H9 (cell line): ENCODE data around the gene RHBDD3. TPM values are rescaled to one million over a fixed set of nuclear protein-coding genes. Genes with fewer than 3 reads are reported as not detected.
"Not testable (repeated sequence)": the region's sequence is repeated elsewhere in the genome, so short reads cannot be mapped to it uniquely, and the experiment has no call there.

ENCODE experiments used
- DNase-seq: peaks from one replicate; pipeline ENCODE4 v3.0.0-alpha.2; 2017
- H2AFZ ChIP-seq: one replicate; pipeline ENCODE4 v1.6.1; 2013; ENCODE audit warnings: mild to moderate bottlenecking, low read length, control low read depth, moderate library complexity
- H2AK5ac ChIP-seq: 2 replicates; pipeline ENCODE4 v1.6.1; 2013; ENCODE audit warnings: low read length, control low read depth, mixed read lengths; ENCODE audit not compliant: insufficient read length
- H2BK120ac ChIP-seq: one replicate; pipeline ENCODE4 v1.6.1; 2013; ENCODE audit warnings: low read depth, mild to moderate bottlenecking, low read length, control low read depth, inconsistent platforms; ENCODE audit not compliant: poor library complexity, severe bottlenecking
- H2BK12ac ChIP-seq: 2 replicates; pipeline ENCODE4 v1.6.1; 2013; ENCODE audit warnings: low read length, control low read depth, mixed read lengths, low read depth; ENCODE audit not compliant: insufficient read length
- H2BK15ac ChIP-seq: 2 replicates; pipeline ENCODE4 v1.6.1; 2013; ENCODE audit warnings: low read depth, low read length, control low read depth
- H2BK20ac ChIP-seq: one replicate; pipeline ENCODE4 v1.6.1; 2013; ENCODE audit warnings: low read depth, mild to moderate bottlenecking, low read length, control low read depth, inconsistent platforms; ENCODE audit not compliant: poor library complexity, severe bottlenecking
- H2BK5ac ChIP-seq: 2 replicates; pipeline ENCODE4 v1.6.1; 2013; ENCODE audit warnings: low read length, control low read depth, mixed read lengths; ENCODE audit not compliant: insufficient read length
- H3K14ac ChIP-seq: 2 replicates; pipeline ENCODE4 v1.6.1; 2013; ENCODE audit warnings: low read length, control low read depth; ENCODE audit not compliant: insufficient read depth
- H3K18ac ChIP-seq: 2 replicates; pipeline ENCODE4 v1.6.1; 2013; ENCODE audit warnings: low read depth, mild to moderate bottlenecking, mixed read lengths, low read length, control low read depth; ENCODE audit not compliant: insufficient read length
- H3K23ac ChIP-seq: 2 replicates; pipeline ENCODE4 v1.6.1; 2013; ENCODE audit warnings: low read length, control low read depth, mixed read lengths, low read depth; ENCODE audit not compliant: insufficient read length
- H3K23me2 ChIP-seq: 2 replicates; pipeline ENCODE4 v1.6.1; 2013; ENCODE audit warnings: low read depth, mild to moderate bottlenecking, mixed read lengths, low read length, control low read depth; ENCODE audit not compliant: insufficient read length, poor library complexity, severe bottlenecking
- H3K27ac ChIP-seq: 2 replicates; pipeline ENCODE4 v1.5.1; 2013; ENCODE audit warnings: low read length, control low read depth, mixed read lengths, low read depth; ENCODE audit not compliant: insufficient read length
- H3K27me3 ChIP-seq: 2 replicates; pipeline ENCODE4 v1.6.1; 2013; ENCODE audit warnings: low read length, control low read depth, inconsistent platforms; ENCODE audit not compliant: insufficient read depth
- H3K4ac ChIP-seq: 2 replicates; pipeline ENCODE4 v1.6.1; 2013; ENCODE audit warnings: low read depth, mild to moderate bottlenecking, control low read depth, inconsistent platforms, low read length, moderate library complexity
- H3K4me1 ChIP-seq: 2 replicates; pipeline ENCODE4 v1.6.1; 2013; ENCODE audit warnings: low read length, control low read depth, inconsistent platforms; ENCODE audit not compliant: insufficient read depth
- H3K4me2 ChIP-seq: 2 replicates; pipeline ENCODE4 v1.6.1; 2013; ENCODE audit warnings: low read length, control low read depth, mixed read lengths; ENCODE audit not compliant: insufficient read length, insufficient read depth
- H3K56ac ChIP-seq: 2 replicates; pipeline ENCODE4 v1.6.1; 2013; ENCODE audit warnings: low read depth, mild to moderate bottlenecking, mixed read lengths, low read length, control low read depth; ENCODE audit not compliant: insufficient read length
- H3K79me1 ChIP-seq: 2 replicates; pipeline ENCODE4 v1.6.1; 2013; ENCODE audit warnings: low read depth, mild to moderate bottlenecking, moderate library complexity, low read length, control low read depth, inconsistent platforms; ENCODE audit not compliant: insufficient read depth, poor library complexity, severe bottlenecking
- H3K79me2 ChIP-seq: 2 replicates; pipeline ENCODE4 v1.6.1; 2013; ENCODE audit warnings: low read length, control low read depth, inconsistent platforms; ENCODE audit not compliant: insufficient read depth
- H3K9ac ChIP-seq: 2 replicates; pipeline ENCODE4 v1.6.1; 2013; ENCODE audit warnings: low read length, control low read depth, mixed read lengths; ENCODE audit not compliant: insufficient read length; ENCODE audit errors: extremely low read depth
- H3K9me3 ChIP-seq: one replicate; pipeline ENCODE4 v1.6.1; 2013; ENCODE audit warnings: low read depth, low read length, inconsistent platforms; ENCODE audit not compliant: control insufficient read depth
- H3T11ph ChIP-seq: one replicate; pipeline ENCODE4 v1.6.1; 2013; ENCODE audit warnings: mild to moderate bottlenecking, low read length, control low read depth, inconsistent platforms
- H4K20me1 ChIP-seq: one replicate; pipeline ENCODE4 v1.6.1; 2013; ENCODE audit not compliant: control insufficient read depth, insufficient read length, insufficient read depth
- H4K5ac ChIP-seq: 2 replicates; pipeline ENCODE4 v1.6.1; 2013; ENCODE audit warnings: low read depth, mild to moderate bottlenecking, mixed read lengths, low read length, control low read depth; ENCODE audit not compliant: insufficient read length
- H4K8ac ChIP-seq: replicated peaks from 2 replicates; pipeline ENCODE4 v1.6.1; 2013; ENCODE audit warnings: low read length, control low read depth, mixed read lengths, low read depth; ENCODE audit not compliant: insufficient read length
- H4K91ac ChIP-seq: 2 replicates; pipeline ENCODE4 v1.6.1; 2013; ENCODE audit warnings: low read depth, mild to moderate bottlenecking, moderate library complexity, mixed read lengths, low read length, control low read depth; ENCODE audit not compliant: insufficient read length
- H3K27ac Mint-ChIP-seq, 3 experiments: 2 replicates in 2 of 3; 3 replicates in 1 of 3; pipeline ENCODE4 v1.8.0; 2020 to 2021; ENCODE audit warnings: mixed read lengths in 3 of 3, mild to moderate bottlenecking in 1 of 3, moderate library complexity in 1 of 3
- H3K27me3 Mint-ChIP-seq: 2 replicates; pipeline ENCODE4 v1.8.0; 2021; ENCODE audit warnings: low read depth, mild to moderate bottlenecking, moderate library complexity, mixed read lengths
- H3K36me3 Mint-ChIP-seq, 3 experiments: 2 replicates in 2 of 3; 3 replicates in 1 of 3; pipeline ENCODE4 v1.8.0; 2020 to 2021; ENCODE audit warnings: low read depth in 3 of 3, mixed read lengths in 3 of 3; ENCODE audit not compliant: insufficient read depth in 1 of 3
- H3K4me1 Mint-ChIP-seq, 2 experiments: 2 replicates each; pipeline ENCODE4 v1.8.0; 2020; ENCODE audit warnings: mixed read lengths in 2 of 2
- H3K4me3 Mint-ChIP-seq, 2 experiments: 2 replicates in 1 of 2; 3 replicates in 1 of 2; pipeline ENCODE4 v1.8.0; 2020 to 2021; ENCODE audit warnings: mild to moderate bottlenecking in 2 of 2, mixed read lengths in 2 of 2, moderate library complexity in 1 of 2
- H3K9me3 Mint-ChIP-seq, 2 experiments: 2 replicates in 1 of 2; 3 replicates in 1 of 2; pipeline ENCODE4 v1.8.0; 2020; ENCODE audit warnings: mild to moderate bottlenecking in 2 of 2, mixed read lengths in 2 of 2, moderate library complexity in 1 of 2
- WGBS: extraction: QIAGEN DNeasy Blood & Tissue Kit; methylation state at CpG from one replicate; pipeline ENCODE4 v1.1.7; 2013; ENCODE audit warnings: missing lambda C conversion rate, low lambda C conversion rate, mixed read lengths; ENCODE audit not compliant: insufficient read length; ENCODE audit errors: extremely low coverage; 5-methylcytosine and 5-hydroxymethylcytosine counted together
- total RNA-seq: library from RNA; stranded (reverse); gene quantifications from 2 replicates; pipeline ENCODE4 v1.2.1, GENCODE V29; 2021
- TF ChIP-seq, protein P1 (sequence below): fragments of 200-600 bp; sonication (generic); conservative IDR thresholded peaks from 3 replicates; pipeline ENCODE4 v1.8.0; 2021; ENCODE audit warnings: antibody characterized with exemption, mild to moderate bottlenecking

Gene RHBDD3
- total RNA-seq, 1 experiment from 2014 or later = 99.7 TPM

DNA sequence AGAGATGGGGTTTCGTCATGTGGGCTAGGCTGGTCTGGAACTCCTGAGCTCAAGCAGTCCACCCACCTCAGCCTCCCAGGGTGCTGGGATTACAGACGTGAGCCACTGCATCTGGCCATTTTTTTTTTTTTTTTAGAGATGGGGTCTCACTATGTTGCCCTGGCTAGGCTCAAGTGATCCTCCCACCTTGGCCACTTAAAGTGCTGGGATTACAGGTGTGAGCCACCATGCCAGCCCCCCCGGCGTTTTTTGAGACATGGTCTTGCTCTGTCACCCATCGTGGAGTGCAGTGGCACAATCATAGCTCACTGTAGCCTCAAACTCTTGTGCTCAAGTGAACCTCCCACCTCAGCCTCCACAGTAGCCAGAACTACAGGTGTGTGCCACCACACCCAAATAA lies 16.5 kb downstream of the RHBDD3 start:
- H3K79me2 ChIP-seq = no peaks in the 10 kb centered on the region
- H3K4me2 ChIP-seq = no peak overlapping the region
- peaks cover 0 to 7% of the 10 kb centered on the region in 2 experiments; a peak in 2 of 4 replicates for H3K4me1 Mint-ChIP-seq
- no peaks in the 10 kb centered on the region for H4K20me1 ChIP-seq
- H3K9me3 Mint-ChIP-seq = no peaks in the 10 kb centered on the region
- no peak for DNase-seq
- no CpG with 5 or more reads among the region's 5 CpGs for WGBS
- H3K27ac ChIP-seq = no peak overlapping the region
- H3K4ac ChIP-seq = no peak overlapping the region
- H3K36me3 Mint-ChIP-seq = no peaks in the 10 kb centered on the region
- H3K79me1 ChIP-seq = no peaks in the 10 kb centered on the region
- no peaks in the 10 kb centered on the region for H3K4me1 ChIP-seq
- no peak overlapping the region for H3K4me3 Mint-ChIP-seq
- no peak overlapping the region for H2BK5ac ChIP-seq
- no peak overlapping the region for H3K9ac ChIP-seq
- H3K14ac ChIP-seq = no peak overlapping the region
- H2BK12ac ChIP-seq = no peak overlapping the region
- peaks cover 7% of the 10 kb centered on the region for H3K27me3 Mint-ChIP-seq
- H3T11ph ChIP-seq = no peak overlapping the region
- TF ChIP-seq, protein P1, sequence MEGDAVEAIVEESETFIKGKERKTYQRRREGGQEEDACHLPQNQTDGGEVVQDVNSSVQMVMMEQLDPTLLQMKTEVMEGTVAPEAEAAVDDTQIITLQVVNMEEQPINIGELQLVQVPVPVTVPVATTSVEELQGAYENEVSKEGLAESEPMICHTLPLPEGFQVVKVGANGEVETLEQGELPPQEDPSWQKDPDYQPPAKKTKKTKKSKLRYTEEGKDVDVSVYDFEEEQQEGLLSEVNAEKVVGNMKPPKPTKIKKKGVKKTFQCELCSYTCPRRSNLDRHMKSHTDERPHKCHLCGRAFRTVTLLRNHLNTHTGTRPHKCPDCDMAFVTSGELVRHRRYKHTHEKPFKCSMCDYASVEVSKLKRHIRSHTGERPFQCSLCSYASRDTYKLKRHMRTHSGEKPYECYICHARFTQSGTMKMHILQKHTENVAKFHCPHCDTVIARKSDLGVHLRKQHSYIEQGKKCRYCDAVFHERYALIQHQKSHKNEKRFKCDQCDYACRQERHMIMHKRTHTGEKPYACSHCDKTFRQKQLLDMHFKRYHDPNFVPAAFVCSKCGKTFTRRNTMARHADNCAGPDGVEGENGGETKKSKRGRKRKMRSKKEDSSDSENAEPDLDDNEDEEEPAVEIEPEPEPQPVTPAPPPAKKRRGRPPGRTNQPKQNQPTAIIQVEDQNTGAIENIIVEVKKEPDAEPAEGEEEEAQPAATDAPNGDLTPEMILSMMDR = no peak
- no peak overlapping the region for H4K91ac ChIP-seq
- no peaks in the 10 kb centered on the region for H3K23me2 ChIP-seq
- no peak overlapping the region for H4K5ac ChIP-seq
- H3K18ac ChIP-seq = no peak overlapping the region
- H2BK15ac ChIP-seq = no peak overlapping the region
- H2BK120ac ChIP-seq = no peak overlapping the region
- no peak overlapping the region for H4K8ac ChIP-seq
- no peak overlapping the region for H2AK5ac ChIP-seq
- no peaks in the 10 kb centered on the region for H3K27me3 ChIP-seq
- no peaks in the 10 kb centered on the region for H3K9me3 ChIP-seq
- no peak overlapping the region for H2BK20ac ChIP-seq
- no peak overlapping the region for H2AFZ ChIP-seq
- no peak overlapping the region for H3K23ac ChIP-seq
- no peak overlapping the region for H3K56ac ChIP-seq
- no peak overlapping the region for H3K27ac Mint-ChIP-seq

DNA sequence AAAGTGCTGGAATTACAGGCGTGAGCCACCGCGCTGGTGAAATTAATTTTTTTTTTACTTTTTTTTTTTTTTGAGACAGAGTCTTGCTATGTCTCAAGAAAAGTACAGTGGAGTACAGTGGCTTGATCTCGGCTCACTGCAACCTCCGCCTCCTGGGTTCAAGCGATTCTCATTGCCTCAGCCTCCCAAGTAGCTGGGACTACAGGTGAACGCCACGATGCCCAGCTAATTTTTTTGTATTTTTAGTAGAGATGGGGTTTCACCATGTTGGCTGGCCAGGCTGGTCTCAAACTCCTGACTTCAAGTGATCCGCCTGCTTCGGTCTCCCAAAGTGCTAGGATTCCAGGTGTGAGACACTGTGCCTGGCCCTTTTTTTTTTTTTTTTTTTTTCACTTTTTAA lies 19.9 kb downstream of the RHBDD3 start:
- H3K79me1 ChIP-seq, H2AK5ac ChIP-seq, H3K4ac ChIP-seq, H3K27ac ChIP-seq, H3K4me2 ChIP-seq, H3K9me3 Mint-ChIP-seq, H2BK5ac ChIP-seq, H2AFZ ChIP-seq, H3K14ac ChIP-seq, H3K18ac ChIP-seq, H4K5ac ChIP-seq, H2BK15ac ChIP-seq, H3K27me3 ChIP-seq, H3T11ph ChIP-seq, H3K56ac ChIP-seq, H3K27ac Mint-ChIP-seq, H3K4me3 Mint-ChIP-seq, H4K20me1 ChIP-seq, H4K91ac ChIP-seq, H4K8ac ChIP-seq, H2BK20ac ChIP-seq, H2BK120ac ChIP-seq, H3K9me3 ChIP-seq, H3K4me1 Mint-ChIP-seq, DNase-seq, H3K4me1 ChIP-seq, H3K79me2 ChIP-seq, H2BK12ac ChIP-seq, H3K23me2 ChIP-seq, H3K23ac ChIP-seq, H3K9ac ChIP-seq: not testable (repeated sequence)
- H3K27me3 Mint-ChIP-seq = peaks cover 14% of the 10 kb centered on the region
- WGBS = no CpG with 5 or more reads among the region's 10 CpGs
- H3K36me3 Mint-ChIP-seq = peaks cover 0 to 11% (median 0%) of the 10 kb centered on the region in 3 experiments; a peak in 3 of 7 replicates
